Right cardiac atrium (tissue), 5 donors: ENCODE measurements around the gene RANBP1. TPM values are rescaled to one million over a fixed set of nuclear protein-coding genes. Genes with fewer than 3 reads are reported as not detected.

Experiments used
- ATAC-seq, 2 donors: fragments of 200-7000 bp; cut with Tn5 transposase; one replicate each; pipeline versions ENCODE4 v1.8.0 to v1.9.1; 2020; ENCODE audit warnings: moderate library complexity in 2 of 2, mild to moderate bottlenecking in 1 of 2
- DNase-seq, 3 donors: peaks; one replicate each; pipeline ENCODE4 v3.0.0-alpha.2; 2020
- H3K27ac ChIP-seq: one replicate; pipeline ENCODE4 v1.5.1; 2013; ENCODE audit warnings: mild to moderate bottlenecking, low read length, control low read depth, moderate library complexity
- H3K27me3 ChIP-seq: one replicate; pipeline ENCODE4 v1.6.1; 2013; ENCODE audit not compliant: control insufficient read depth, insufficient read depth
- H3K4me1 ChIP-seq: one replicate; pipeline ENCODE4 v1.6.1; 2013; ENCODE audit warnings: low read length; ENCODE audit not compliant: control insufficient read depth, insufficient read depth
- H3K4me3 ChIP-seq: one replicate; pipeline ENCODE4 v1.5.1; 2013; ENCODE audit warnings: low read length, control low read depth
- H3K9me3 ChIP-seq: one replicate; pipeline ENCODE4 v1.6.1; 2013; ENCODE audit warnings: low read length; ENCODE audit not compliant: control insufficient read depth
- WGBS: extraction: QIAGEN DNeasy Blood & Tissue Kit; methylation state at CpG from one replicate; pipeline ENCODE4 v1.1.7; 2013; 5-methylcytosine and 5-hydroxymethylcytosine counted together
- intact Hi-C, 4 donors: fragments of 100-400 bp; cut with DNase I; formaldehyde crosslinking; loops; one replicate each; pipeline versions ENCODE4 v1.11.0 to v1.14.0; 2022 to 2023
- polyA plus RNA-seq: library from polyadenylated mRNA; stranded (reverse); fragments of 200-250 nt; gene quantifications from one replicate; pipeline ENCODE4 v1.2.3, GENCODE V29; 2013
- total RNA-seq, 4 donors: library from RNA; stranded (reverse); fragmentation: NEBNext Ultra II Directional; extraction: Animal tissue kit (Norgen Biotek cat#: 25700); gene quantifications; one replicate each; pipeline ENCODE4 v1.2.1, GENCODE V29; 2021
- donor health status: healthy with polysubstance abuse.
- donor health status: DM: no; HTN: yes; CAD: no.
- donor health status: DM: no; HTN: no; CAD: no.
- donor health status: DM: no; HTN: yes; CAD: no; lungs with severe emphysema.
- donor health status: DM: yes; HTN: yes; CAD: no.

Gene RANBP1
- total and polyA plus RNA-seq, 5 donors, result 32.5 to 46.8 (median 39.0) TPM

GRCh38 chr22:20127318-20127868, 11.5 kb downstream of the RANBP1 start:
- Histone ChIP-seq H3K27ac (no peak overlapping the region), H3K4me3 (no peak overlapping the region), H3K9me3 (no peaks in the 10 kb centered on the region), H3K27me3 (no peaks in the 10 kb centered on the region), H3K4me1 (peaks cover 2% of the 10 kb centered on the region)
- DNase-seq (no peak), ATAC-seq (no peak)
- intact Hi-C loops, result no loop called here
- 83% methylated on average over 15 of the region's 15 CpGs for WGBS

- 65% methylated on average over 17 of the region's 17 CpGs for WGBS
- no peak overlapping the region for H3K27ac ChIP-seq
- H3K4me3 ChIP-seq, result no peak overlapping the region
Observed at GRCh38 chr22:20127869-20128618, 12.1 kb downstream of the RANBP1 start.

GRCh38 chr22:20128619-20128901, 12.7 kb downstream of the RANBP1 start:
- H3K9me3 ChIP-seq, result no peaks in the 10 kb centered on the region
- no peak overlapping the region for H3K4me3 ChIP-seq
- 40% methylated on average over 2 of the region's 2 CpGs for WGBS
- H3K27me3 ChIP-seq, result no peaks in the 10 kb centered on the region
- DNase-seq (no peak), ATAC-seq (no peak)
- H3K4me1 ChIP-seq, result peaks cover 2% of the 10 kb centered on the region
- H3K27ac ChIP-seq, result no peak overlapping the region
- intact Hi-C loops, result no loop called here

More at GRCh38 chr22:20127869-20128618, 12.1 kb downstream of the RANBP1 start:
- Histone ChIP-seq H3K27me3 (no peaks in the 10 kb centered on the region), H3K4me1 (peaks cover 2% of the 10 kb centered on the region), H3K9me3 (no peaks in the 10 kb centered on the region)
- DNase-seq, result no peak
- no peak for ATAC-seq
- intact Hi-C loops, result no loop called here

GRCh38 chr22:20128902-20129746, 13.2 kb downstream of the RANBP1 start:
- no peak for ATAC-seq

GRCh38 chr22:20129747-20130014, 13.8 kb downstream of the RANBP1 start:
- DNase-seq, result no peak
- H3K27ac ChIP-seq, result no peak overlapping the region
- ATAC-seq, result no peak
- H3K27me3 ChIP-seq, result no peaks in the 10 kb centered on the region
- H3K9me3 ChIP-seq, result no peaks in the 10 kb centered on the region
- H3K4me1 ChIP-seq, result peaks cover 6% of the 10 kb centered on the region
- intact Hi-C loops, result no loop called here
- H3K4me3 ChIP-seq, result no peak overlapping the region
- WGBS, result 87% methylated on average over 3 of the region's 3 CpGs

More at GRCh38 chr22:20128902-20129746, 13.2 kb downstream of the RANBP1 start:
- Histone ChIP-seq H3K27me3 (no peaks in the 10 kb centered on the region), H3K4me1 (peaks cover 6% of the 10 kb centered on the region), H3K27ac (no peak overlapping the region), H3K9me3 (no peaks in the 10 kb centered on the region), H3K4me3 (no peak overlapping the region)
- intact Hi-C loops, result no loop called here
- WGBS, result 34% methylated on average over 18 of the region's 18 CpGs
- DNase-seq, result peak in 1 of 3 donors; percentile 66

- H3K27me3 ChIP-seq, result no peaks in the 10 kb centered on the region
- WGBS, result 76% methylated on average over 3 of the region's 3 CpGs
- ATAC-seq (no peak), DNase-seq (no peak)
- H3K4me1 ChIP-seq, result peaks cover 6% of the 10 kb centered on the region
- peak overlapping the region; percentile 1 for H3K27ac ChIP-seq
- H3K4me3 ChIP-seq, result no peak overlapping the region
- no peaks in the 10 kb centered on the region for H3K9me3 ChIP-seq
- intact Hi-C loops, result no loop called here
Observed at GRCh38 chr22:20130319-20130718, 14.4 kb downstream of the RANBP1 start.

- Histone ChIP-seq H3K27ac (peak overlapping the region; percentile 97), H3K9me3 (no peaks in the 10 kb centered on the region), H3K27me3 (no peaks in the 10 kb centered on the region), H3K4me3 (peak overlapping the region; percentile 89), H3K4me1 (peaks cover 8% of the 10 kb centered on the region)
- ATAC-seq (peak; percentile 88 to 91), DNase-seq (peak; percentile 93 to 97 (median 97))
- intact Hi-C loops, result no loop called here
- WGBS, result 3% methylated on average over 70 of the region's 70 CpGs
Observed at GRCh38 chr22:20130731-20131596, 15.1 kb downstream of the RANBP1 start.

- intact Hi-C loops, result no loop called here
- Histone ChIP-seq H3K9me3 (no peaks in the 10 kb centered on the region), H3K27me3 (no peaks in the 10 kb centered on the region), H3K4me3 (peak within 1 kb of the TSS; percentile 89), H3K4me1 (peaks cover 12% of the 10 kb centered on the region), H3K27ac (peak within 1 kb of the TSS; percentile 97)
- peak; percentile 21 to 49 for ATAC-seq
- peak in 2 of 3 donors; percentile 80 to 84 for DNase-seq
- WGBS, result under 1% methylated on average over 42 of the region's 43 CpGs
Observed at GRCh38 chr22:20131597-20131858, 15.6 kb downstream of the RANBP1 start, which contains the start of gene ZDHHC8. TSS of gene ZDHHC8 (plus strand) at chr22:20131804. CDS start at chr22:20131948, 144 bp downstream.

GRCh38 chr22:20131859-20132685, 16.2 kb downstream of the RANBP1 start:
- ATAC-seq (peak in 1 of 2 donors; percentile 20), DNase-seq (peak; percentile 72 to 83 (median 83))
- intact Hi-C loops, result no loop called here
- under 1% methylated on average over 72 of the region's 72 CpGs for WGBS
- no peaks in the 10 kb centered on the region for H3K27me3 ChIP-seq
- peak overlapping the region; percentile 10 for H3K27ac ChIP-seq
- peaks cover 17% of the 10 kb centered on the region for H3K4me1 ChIP-seq
- H3K9me3 ChIP-seq, result no peaks in the 10 kb centered on the region
- H3K4me3 ChIP-seq, result peak overlapping the region; percentile 89

- peaks cover 20% of the 10 kb centered on the region for H3K4me1 ChIP-seq
- no peaks in the 10 kb centered on the region for H3K9me3 ChIP-seq
- intact Hi-C loops, result no loop called here
- DNase-seq (peak in 1 of 3 donors; percentile 67), ATAC-seq (no peak)
- no peak overlapping the region for H3K27ac ChIP-seq
- H3K27me3 ChIP-seq, result no peaks in the 10 kb centered on the region
- 50% methylated on average over 16 of the region's 16 CpGs for WGBS
- H3K4me3 ChIP-seq, result peak overlapping the region; percentile 89
Observed at GRCh38 chr22:20132686-20133246, 16.9 kb downstream of the RANBP1 start.
